HG03457 (cell line): ENCODE measurements around the gene GPC5.

ENCODE experiments used
- ATAC-seq: cut with Tn5 transposase; IDR thresholded peaks from one replicate; pipeline ENCODE4 v1.9.1; 2021; ENCODE audit warnings: moderate number of reproducible peaks; ENCODE audit not compliant: unreplicated experiment

GPC5 gene

DNA sequence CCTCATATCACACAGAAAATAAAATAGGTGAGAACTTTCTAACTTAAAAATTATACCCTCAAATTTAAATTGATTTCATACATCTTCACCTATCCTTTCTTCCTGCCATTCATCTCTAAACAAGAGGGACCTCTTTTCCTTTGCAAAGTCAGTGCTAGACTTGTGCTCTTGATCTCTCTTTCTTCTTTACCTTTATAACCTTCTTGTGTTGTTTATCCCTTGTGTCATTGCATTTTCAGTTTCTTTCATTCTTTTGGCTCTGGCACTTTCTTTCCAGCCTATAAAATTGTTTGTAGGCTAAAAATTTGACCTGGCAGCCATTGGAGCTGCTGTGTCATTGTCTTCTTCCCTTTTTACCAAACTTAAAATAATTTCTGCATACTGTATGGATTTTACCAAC is 190.1 kb downstream of the GPC5 start:
- ATAC-seq: no peak

DNA sequence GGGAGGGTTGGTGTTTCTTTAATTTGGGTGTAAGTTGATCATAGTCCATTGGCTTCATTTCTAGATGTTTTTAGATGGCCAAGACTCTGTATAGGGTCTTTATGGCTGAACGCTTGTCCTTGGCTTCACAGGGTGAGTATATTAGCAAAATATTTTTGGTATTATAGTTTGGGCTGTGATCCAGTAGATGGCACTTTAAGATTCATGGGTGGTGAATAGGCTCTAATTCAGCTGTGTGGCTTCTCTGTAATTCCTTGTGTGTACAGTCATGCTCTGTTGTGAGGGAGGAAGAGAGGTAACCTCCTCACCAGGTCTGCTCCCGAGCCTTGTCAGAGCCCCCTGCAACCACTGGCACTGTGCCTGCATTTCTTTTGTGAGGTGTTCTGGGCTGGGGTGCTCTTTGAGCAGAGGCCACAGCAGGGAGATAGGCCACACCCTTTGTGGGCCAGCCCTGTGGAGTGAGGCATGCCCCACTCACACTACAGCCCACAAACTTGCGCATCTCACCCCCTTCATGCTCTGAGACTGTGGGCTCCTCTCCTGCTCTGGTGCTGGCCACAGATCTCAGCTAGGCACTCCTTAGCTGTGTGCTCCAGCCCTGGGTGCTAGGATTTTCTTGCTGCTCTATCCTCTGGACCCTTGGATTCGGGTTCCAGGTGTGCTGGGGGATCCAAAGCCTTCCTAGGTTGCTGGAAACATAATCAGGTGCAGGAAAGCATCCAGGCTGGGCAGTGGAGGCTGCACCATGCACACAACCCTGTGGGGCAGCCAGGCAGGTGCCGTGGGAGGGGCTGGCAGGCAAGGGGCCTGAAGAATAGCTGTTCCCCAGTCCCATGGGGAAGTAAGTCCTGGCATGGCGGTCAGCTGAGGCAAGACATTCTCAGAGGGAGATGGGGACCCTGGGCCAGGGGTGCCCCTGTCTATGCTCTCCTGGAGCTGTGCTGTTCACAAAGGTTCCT is 193.9 kb downstream of the GPC5 start:
- no peak for ATAC-seq

DNA sequence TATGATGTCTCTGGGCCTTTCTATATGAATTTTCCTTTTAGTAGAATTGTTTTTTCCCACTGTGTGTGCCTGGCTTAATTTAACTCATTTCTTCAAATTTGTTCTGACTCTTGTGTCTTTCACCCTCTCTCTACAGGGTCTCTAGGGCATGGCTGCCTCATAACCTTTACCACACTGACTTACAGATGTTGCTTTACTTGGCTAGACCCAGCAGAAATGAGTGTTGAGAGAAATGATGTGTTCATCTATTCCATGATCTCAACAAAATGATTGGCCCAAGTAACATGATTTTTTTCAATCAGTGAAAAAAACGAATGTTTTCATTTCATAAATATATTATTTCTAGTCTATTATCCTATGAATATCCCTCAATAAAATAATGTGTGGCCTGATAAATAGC is 195.0 kb downstream of the GPC5 start:
- no peak for ATAC-seq

DNA sequence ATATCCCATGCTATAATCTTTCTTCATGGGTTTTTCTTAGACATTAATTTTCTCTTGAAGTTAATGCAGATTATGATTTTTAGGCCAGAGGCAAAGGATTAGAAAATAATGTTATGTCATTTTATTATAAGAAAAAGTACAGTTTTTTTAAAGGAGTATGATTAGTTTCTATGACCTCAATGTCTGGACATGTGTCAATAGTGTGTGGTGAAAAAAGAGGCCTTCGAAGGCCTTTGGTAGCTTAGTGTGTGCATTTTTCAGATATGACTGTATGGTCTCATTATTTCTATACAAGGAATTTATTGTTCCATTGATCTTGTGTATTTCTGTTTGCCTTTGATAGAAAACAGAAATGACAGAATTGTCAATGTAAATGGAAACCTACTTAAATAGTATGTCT is 195.6 kb downstream of the GPC5 start:
- ATAC-seq: no peak

DNA sequence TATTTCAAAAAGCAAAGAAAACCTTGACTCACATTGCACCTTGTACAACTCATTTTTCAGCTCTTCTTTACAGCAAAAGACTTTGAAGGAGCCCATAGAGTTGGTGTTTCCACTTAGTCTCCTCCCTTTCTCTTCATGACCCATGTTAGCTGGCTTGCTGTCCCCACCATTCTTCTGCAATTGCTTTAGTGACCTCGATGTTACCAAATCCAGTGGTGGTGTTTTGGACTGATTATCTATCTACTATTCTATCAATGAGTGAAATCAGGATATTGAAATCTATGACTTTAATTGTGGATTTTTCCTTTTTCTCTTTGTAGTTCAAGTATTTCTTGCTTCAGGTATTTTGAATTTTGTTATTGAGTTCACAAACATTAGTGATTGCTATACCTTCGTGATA is 197.3 kb downstream of the GPC5 start:
- no peak for ATAC-seq

DNA sequence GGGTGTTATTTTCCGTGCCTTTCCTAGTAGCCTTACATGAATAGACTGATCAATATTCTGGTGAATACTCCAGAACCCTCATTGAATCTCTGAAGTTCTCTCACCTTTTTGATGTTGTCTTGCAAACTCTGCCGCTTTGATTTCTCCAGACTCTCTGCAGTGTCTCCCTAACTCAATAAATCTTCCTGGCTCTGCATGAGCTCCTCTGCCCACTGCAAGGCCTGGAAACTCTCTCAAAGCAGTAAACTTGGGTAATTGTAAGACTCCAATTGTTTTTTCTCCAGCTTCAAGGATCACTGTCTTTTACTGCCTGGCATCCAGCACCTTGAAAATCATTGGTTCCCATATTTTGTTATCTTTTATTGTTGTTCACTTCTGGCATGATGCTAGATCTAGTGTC is 198.4 kb downstream of the GPC5 start:
- no peak for ATAC-seq

DNA sequence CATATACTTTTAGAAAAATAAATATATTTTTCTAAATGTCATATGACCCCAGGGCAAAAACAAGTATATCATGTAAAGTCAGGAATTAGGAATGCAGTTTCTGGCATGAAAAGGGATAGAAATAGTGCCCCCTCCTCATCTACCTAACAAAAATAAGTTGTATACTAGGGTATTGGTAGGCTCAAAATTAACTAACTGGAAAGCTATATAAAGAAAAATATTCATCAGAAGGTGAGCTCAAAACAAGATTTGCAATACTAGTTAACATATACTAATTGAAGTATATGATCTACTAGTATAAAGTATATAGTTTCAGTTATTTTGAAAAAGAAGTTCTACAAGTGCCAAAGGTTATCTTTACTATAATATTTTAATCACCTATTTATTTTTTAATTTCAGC is 200.2 kb downstream of the GPC5 start:
- ATAC-seq: no peak

DNA sequence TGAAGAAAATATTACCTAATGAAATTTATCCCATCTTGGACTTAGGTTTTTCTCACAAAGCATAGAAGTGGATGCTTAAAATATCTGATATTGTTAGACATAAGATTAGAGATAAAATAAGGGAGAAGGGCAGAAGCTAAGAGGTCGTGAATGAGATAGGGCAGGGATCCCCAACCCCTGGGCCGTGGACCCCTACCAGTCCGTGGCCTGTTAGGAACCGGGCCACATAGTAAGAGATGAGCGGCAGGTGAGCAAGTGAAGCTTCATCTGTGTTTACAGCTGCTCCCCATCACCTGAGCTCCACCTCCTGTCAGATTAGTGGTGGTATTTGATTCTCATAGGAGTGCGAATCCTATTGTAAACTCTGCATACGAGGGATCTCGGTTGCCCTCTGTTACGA is 202.9 kb downstream of the GPC5 start:
- ATAC-seq: no peak

DNA sequence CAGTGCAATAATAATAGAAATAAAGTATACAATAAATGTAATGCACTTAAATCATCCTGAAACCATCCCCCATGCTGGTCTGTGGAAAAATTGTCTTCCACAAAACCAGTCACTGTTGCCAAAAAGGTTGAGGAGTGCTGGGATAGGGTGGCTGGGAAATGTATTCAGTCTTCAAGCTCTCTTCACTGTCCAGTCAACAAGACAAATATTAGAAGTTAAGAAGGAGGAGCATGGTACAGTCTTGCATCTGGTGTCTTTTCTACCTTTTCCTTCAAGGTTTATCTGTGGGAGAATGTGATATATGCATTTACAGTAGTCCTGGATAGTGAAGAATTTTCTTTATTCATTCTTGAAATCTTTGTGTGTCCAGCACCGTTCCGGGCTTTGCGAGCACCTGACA is 203.4 kb downstream of the GPC5 start:
- no peak for ATAC-seq

DNA sequence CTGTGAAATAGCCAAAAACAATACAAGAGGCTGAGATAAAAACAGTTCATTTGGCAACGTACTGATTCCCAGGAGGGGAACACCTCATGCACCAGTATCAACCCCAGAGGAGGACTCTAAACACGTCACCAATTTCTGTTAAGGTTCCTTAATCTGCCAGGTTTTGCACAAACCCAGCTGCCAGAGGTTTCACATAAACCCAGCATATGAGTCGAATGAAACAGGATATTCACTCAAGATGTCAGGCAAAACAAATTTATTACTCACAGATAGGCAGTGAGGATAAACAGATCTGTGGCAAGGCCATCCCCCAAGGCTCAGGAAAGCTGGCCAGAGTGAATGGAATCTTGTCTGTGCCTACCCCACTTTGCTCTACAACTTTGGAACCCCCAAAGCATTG is 210.9 kb downstream of the GPC5 start:
- no peak for ATAC-seq

DNA sequence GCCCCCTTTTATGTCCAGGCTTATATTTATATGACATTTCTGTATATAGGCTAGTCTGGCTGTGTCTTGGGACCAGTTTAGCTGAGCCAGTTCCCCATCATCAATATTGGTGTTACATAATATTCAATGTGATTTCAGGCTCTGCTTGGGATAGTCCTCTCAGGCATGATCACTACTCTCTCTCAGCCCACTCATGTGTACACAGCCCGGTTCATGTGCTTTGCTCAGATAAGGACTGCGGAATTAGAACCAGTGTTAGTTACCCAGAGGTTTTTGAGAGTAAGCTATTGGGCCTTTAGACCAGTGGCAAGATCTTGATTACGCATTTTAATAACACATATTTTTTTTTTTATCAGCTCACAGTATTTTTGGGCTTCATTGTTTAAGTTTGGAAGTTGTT is 219.9 kb downstream of the GPC5 start:
- no peak for ATAC-seq

DNA sequence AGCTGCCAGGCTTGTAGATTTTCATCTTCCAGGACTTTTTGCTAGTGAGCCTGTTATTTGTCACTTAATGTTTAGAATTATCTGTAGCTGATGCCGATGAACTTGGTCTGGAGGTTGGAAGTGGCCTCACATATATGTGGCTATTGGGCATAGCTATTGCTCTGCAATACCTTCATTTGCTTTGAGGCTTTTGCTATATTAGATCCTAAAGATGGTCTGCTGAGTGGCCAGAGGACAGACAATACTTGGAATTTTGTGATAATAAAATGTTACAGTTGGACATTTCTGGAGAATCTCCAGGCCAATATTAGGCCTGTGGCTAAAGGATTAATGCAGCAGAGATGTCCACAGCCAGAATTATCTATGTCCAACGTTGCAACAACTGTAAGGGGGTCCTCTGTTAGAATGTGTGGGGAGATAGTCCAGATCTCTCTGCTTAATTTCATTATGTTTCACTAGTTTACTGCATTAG is 222.3 kb downstream of the GPC5 start:
- no peak for ATAC-seq

DNA sequence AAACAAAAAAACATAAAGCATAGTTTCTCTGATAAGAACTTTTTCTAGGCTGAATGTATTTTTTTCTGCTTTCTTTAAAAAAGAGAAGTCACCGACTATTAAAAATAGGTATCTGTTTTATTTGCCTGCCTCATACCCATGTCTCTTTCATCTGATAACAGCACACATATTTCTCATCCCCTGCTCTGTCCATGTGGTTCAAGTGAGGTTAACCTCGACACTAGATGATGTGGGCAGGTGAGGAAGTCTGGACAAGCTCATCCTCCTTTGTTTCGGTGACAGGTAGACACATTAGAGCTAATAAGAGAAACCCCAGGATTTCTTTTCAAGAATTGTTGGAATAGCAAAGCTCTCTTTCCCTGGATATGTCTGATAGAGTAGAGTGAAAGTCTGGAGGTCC is 222.7 kb downstream of the GPC5 start:
- ATAC-seq: no peak

DNA sequence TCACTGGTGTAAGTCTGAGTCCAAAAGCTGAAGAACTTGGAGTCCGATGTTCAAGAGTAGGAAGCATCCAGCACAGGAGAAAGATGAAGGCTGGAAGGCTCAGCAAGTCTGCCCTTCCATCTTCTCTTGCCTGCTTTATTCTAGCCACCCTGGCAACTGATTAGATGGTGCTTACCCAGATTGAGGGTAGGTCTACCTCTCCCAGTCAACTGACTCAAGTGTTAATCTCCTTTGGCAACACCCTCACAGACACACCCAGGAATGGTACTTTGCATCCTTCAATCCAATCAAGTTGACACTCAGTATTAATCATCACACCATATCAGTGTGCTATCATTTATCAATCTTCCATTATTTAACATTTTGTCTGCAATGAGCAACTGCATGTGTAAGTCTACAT is 223.5 kb downstream of the GPC5 start:
- ATAC-seq: no peak

DNA sequence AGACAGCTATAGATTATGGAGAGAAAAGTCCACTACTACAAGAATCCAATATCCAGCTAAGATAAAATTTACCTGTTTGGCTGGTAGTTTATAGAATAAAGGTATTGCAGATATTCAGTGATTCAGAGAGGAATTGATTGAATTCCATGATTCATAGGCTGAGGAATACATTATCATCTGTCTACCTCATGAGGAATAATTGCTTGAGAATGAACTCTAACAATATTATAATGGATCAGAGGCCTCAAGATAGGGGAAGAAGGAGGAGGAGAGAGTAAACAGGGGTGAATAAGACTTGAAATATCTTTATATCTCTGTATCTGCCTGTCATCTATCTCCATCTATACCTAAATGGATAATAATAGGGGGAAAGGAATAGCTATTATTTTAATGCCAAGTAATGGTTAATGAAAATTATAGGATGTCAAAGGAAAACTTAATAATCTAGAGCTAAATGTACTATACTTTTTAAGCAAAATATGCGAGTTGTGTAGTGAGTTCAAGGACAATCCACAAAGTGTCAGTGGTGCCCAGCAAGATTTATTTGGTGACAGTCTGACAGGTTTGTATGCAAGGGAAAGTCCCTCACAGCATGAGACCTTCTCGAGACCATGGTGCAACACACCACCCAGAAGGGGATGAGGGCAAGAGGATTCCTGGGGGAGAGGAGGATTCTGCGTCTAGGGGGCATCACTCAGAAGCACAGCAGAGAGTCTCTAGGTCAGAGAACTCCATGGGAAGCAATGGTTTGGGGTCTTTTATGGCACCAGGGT is 224.5 kb downstream of the GPC5 start:
- ATAC-seq: no peak

DNA sequence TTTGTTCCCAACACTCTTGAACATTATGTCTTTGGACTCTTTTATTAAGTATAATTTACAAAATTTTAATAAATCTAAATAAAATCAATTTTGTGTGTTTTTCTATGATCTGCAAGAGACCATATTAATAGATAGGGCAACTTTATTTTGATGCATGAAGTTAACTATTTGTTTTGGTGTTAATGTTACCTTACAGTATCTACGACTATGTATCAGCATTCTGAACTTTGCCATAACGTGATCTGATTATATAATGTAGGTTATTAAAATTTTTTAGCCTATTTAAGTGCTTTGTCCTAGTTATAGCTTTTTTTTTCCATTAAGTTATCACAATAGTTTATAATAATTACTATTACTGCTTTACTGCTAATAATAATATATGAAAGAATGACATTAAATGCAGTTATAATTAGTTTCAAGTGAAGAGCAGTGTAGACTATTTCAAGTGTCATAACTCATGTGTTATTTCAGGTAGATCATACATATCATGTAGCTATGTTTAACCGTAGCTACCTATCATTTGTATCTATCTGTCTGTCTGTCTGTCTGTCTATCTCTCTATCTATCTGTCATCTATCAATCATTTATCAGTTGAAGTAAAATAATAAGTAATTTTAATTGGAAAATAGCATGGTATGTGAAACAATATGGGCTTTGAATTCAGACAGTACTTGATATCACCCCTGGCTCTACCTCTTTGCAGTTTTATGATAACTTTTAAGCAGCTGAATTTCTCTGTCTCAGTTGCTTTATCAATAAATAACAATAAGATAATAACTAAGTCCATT is 229.7 kb downstream of the GPC5 start:
- no peak for ATAC-seq

DNA sequence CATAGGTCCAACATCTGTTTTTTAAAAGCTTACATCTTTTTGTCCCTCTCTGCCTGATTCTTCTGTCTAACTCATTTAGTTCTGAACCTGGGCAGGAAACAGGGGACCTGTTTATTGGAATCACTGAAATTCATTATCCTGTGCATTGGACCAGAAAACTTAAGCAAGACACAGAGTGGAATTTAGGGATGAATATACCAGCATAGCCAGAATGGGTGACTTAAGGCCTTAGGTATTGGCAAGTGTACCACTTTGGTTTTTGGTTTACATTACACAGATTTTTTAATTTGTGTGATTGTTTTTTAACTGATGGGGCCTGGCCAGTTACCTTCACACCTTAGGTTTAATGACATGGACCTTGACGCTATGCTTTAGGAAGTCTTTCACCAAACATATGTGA is 232.5 kb downstream of the GPC5 start:
- ATAC-seq: no peak

DNA sequence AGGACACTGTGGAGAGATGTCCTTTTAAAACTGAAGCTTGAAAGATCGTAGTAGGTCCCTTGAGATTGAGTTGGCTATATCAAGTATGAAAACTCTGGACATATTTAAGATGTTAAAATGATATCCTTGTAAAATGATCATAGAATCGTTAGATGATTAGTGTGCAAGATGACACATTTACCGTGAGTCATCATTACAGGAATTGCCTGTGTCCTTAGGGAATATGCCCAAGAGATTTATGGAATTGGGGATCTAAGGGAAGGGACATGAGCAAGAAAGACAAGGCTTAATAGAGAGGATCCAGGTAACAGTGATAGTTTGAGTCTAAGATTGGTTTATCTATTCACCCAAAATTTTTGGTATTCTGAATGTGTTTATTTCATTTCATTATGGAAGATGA is 233.7 kb downstream of the GPC5 start:
- ATAC-seq: no peak

DNA sequence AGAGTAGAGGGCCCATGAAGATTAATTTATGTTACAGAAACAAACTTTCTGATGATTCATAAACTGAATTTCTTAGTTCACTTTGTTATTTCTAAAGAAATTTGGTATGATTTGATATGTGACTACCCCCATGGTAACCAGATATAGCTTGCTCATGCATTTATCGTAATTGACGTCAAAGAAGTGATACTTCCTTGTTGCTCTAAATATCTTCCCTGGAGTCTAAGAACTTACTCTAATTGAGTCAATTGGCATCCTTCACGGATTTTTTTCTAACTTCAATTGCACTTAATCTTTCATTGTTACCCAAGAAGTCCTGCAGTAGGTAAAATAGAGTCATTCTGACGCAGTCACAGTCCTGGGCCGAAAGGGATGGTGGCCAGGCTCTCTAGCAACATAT is 240.9 kb downstream of the GPC5 start:
- no peak for ATAC-seq

DNA sequence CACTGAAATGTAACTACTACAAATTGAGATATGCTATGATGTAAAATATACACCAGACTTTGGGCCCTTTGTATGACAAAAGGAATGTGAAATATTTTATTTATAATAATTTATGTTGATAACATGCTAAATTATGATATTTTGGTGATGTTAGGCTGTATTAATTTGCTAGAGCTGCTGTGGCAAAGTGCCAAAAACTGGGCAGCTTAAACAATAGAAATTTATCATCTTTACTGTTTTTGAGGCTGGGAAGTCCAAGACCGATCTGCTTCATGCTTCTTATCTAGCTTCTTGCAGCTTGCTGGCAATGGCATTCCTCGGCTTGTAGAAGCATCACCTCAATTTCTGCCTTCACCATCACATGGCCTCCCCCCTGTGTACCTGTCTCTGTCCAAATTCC is 245.0 kb downstream of the GPC5 start:
- no peak for ATAC-seq

DNA sequence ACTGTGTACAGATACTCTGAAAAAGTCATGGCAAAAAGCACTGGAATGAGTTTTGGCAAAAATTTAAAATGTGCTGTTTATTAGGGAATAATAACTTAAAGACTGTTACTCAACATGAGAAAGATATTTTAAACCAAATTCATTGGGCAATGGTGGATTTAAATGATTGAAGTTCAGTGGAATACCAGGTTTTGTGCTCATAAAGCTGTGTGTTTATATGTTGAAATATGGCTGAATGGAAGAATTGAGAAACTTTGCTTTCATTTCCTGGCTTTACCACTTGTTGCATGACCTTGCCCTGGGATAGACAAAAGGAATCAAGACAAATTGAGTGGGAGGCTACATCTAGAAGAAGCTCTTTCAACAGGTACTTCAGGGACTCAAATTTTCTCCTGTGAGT is 246.4 kb downstream of the GPC5 start:
- ATAC-seq: no peak
